Germinal center (tissue), 1 donor: Measurements from ENCODE around the gene LIMK2.
"Not testable (repeated sequence)": the region's sequence is repeated elsewhere in the genome, so short reads cannot be mapped to it uniquely, and the experiment has no call there.

ENCODE experiments used
- DNase-seq: peaks from one replicate; pipeline ENCODE4 v3.0.0; 2012; ENCODE audit warnings: mixed read lengths, low spot score

The LIMK2 gene

GRCh38 chr22:31290494-31291471 is 78.7 kb downstream of the LIMK2 start:
- peak; percentile 97 for DNase-seq

GRCh38 chr22:31291481-31292235 is 79.6 kb downstream of the LIMK2 start:
- no peak for DNase-seq

GRCh38 chr22:31292236-31292989 is 80.3 kb downstream of the LIMK2 start, which contains the start of gene PIK3IP1:
PIK3IP1 (minus strand) TSS chr22:31292488; CDS start chr22:31292344, 144 bp downstream.
- DNase-seq = peak; percentile 73

GRCh38 chr22:31295360-31295759 is 83.3 kb downstream of the LIMK2 start:
- no peak for DNase-seq

GRCh38 chr22:31295831-31296657 is 83.9 kb downstream of the LIMK2 start:
- no peak for DNase-seq

GRCh38 chr22:31300896-31301295 is 88.8 kb downstream of the LIMK2 start:
- no peak for DNase-seq

- DNase-seq = no peak
Observed at GRCh38 chr22:31302006-31302405, 89.9 kb downstream of the LIMK2 start.

GRCh38 chr22:31302537-31302936 is 90.4 kb downstream of the LIMK2 start:
- DNase-seq = no peak

- DNase-seq = no peak
Observed at GRCh38 chr22:31305194-31305593, 93.1 kb downstream of the LIMK2 start.

GRCh38 chr22:31308181-31308580 is 96.1 kb downstream of the LIMK2 start:
- DNase-seq = peak; percentile 29

- DNase-seq = peak; percentile 67
Observed at GRCh38 chr22:31313366-31314147, 101.5 kb downstream of the LIMK2 start.

GRCh38 chr22:31314220-31314619 is 102.1 kb downstream of the LIMK2 start:
- DNase-seq = not testable (repeated sequence)

GRCh38 chr22:31321421-31321820 is 109.3 kb downstream of the LIMK2 start:
- DNase-seq = no peak

- no peak for DNase-seq
Observed at GRCh38 chr22:31323578-31324550, 111.8 kb downstream of the LIMK2 start.

GRCh38 chr22:31326877-31327276 is 114.8 kb downstream of the LIMK2 start:
- no peak for DNase-seq

GRCh38 chr22:31327806-31328543 is 115.9 kb downstream of the LIMK2 start:
- no peak for DNase-seq

- no peak for DNase-seq
Observed at GRCh38 chr22:31328544-31328960, 116.5 kb downstream of the LIMK2 start.

GRCh38 chr22:31329029-31329428 is 116.9 kb downstream of the LIMK2 start:
- no peak for DNase-seq
